GM12892 (cell line): ENCODE data around the gene OPCML.

Experiments used
- POLR2A ChIP-seq: IDR thresholded peaks from 2 replicates; pipeline ENCODE4 v1.6.1; 2011; ENCODE audit warnings: low read depth, low read length, control low read depth
- POLR2AphosphoS5 ChIP-seq: IDR thresholded peaks from 2 replicates; pipeline ENCODE4 v1.6.1; 2011; ENCODE audit warnings: low read depth, low read length, control low read depth

- no peak for TF ChIP-seq POLR2A
- TF ChIP-seq POLR2AphosphoS5 = no peak
Measured at GRCh38 chr11:132719684-132720083, 812.6 kb downstream of the OPCML start.
